Prostate gland (tissue), 2 donors: ENCODE measurements around the gene RENBP. TPM values are rescaled to one million over a fixed set of nuclear protein-coding genes. Genes with fewer than 3 reads are reported as not detected.

Experiments
- DNase-seq: peaks from one replicate; pipeline ENCODE4 v3.0.0-alpha.2; 2019; ENCODE audit warnings: low spot score
- H3K27ac ChIP-seq, 2 donors: fragments of 200-600 bp; sonication (generic); 2 replicates each; pipeline ENCODE4 v1.5.1; 2017 to 2019
- H3K27me3 ChIP-seq: fragments of 200-600 bp; sonication (generic); replicated peaks from 2 replicates; pipeline ENCODE4 v1.5.1; 2019; ENCODE audit not compliant: insufficient read depth
- H3K36me3 ChIP-seq, 2 donors: fragments of 200-600 bp; sonication (generic); 1 replicate in 1 of 2; 2 replicates in 1 of 2; pipeline versions ENCODE4 v1.5.1 to v1.8.1; 2017 to 2019
- H3K4me1 ChIP-seq: fragments of 200-600 bp; sonication (generic); replicated peaks from 2 replicates; pipeline ENCODE4 v1.5.1; 2019
- H3K4me3 ChIP-seq, 2 donors: fragments of 200-600 bp; sonication (generic); 2 replicates each; pipeline ENCODE4 v1.5.1; 2017 to 2019
- H3K9me3 ChIP-seq: fragments of 200-600 bp; sonication (generic); 2 replicates; pipeline ENCODE4 v1.5.1; 2017
- CTCF ChIP-seq, 4 experiments: fragments of 200-600 bp in 2 of 4; fragments of 450-650 bp in 2 of 4; sonication (generic) in 2 of 4; IDR thresholded peaks; 1 replicate in 3 of 4; 2 replicates in 1 of 4; pipeline ENCODE4 v1.5.1; 2016 to 2019; ENCODE audit warnings: antibody characterized with exemption in 4 of 4, mild to moderate bottlenecking in 2 of 4, moderate library complexity in 2 of 4
- POLR2A ChIP-seq: fragments of 450-650 bp; IDR thresholded peaks from one replicate; pipeline ENCODE4 v1.6.1; 2016; ENCODE audit warnings: antibody characterized with exemption, mild to moderate bottlenecking
- POLR2AphosphoS5 ChIP-seq: sonication (generic); formaldehyde crosslinking; IDR thresholded peaks from one replicate; pipeline ENCODE4 v1.6.1; 2017; ENCODE audit warnings: antibody characterized with exemption
- WGBS: methylation state at CpG from one replicate; pipeline ENCODE4 v1.1.5; 2018; 5-methylcytosine and 5-hydroxymethylcytosine counted together
- intact Hi-C: fragments of 100-400 bp; cut with DNase I; formaldehyde crosslinking; loops from one replicate; pipeline ENCODE4 v1.14.2; 2022
- total RNA-seq, 2 donors: library from RNA; depleted of rRNA; stranded (reverse); fragments of >200 nt; gene quantifications; one replicate each; pipeline ENCODE4 v1.1.0, GENCODE V29; 2016

Gene RENBP
- total RNA-seq, 2 donors from 2014 or later: 2.4 to 4.4 TPM

- no peak for DNase-seq
- no peak overlapping the region for H3K27ac ChIP-seq
- WGBS: 44% methylated on average over 12 of the region's 19 CpGs
- intact Hi-C loops: loop anchor here (5.0 kb wide), 1 partner anchor 185 kb away; the partner anchor contains the start of gene PLXNB3
- H3K4me3 ChIP-seq: no peak overlapping the region
- H3K27me3 ChIP-seq: no peaks in the 10 kb centered on the region
- H3K4me1 ChIP-seq: no peaks in the 10 kb centered on the region
- TF ChIP-seq CTCF (IDR thresholded peaks at IDR 0.05) (peak; percentile 52 to 83 (median 72)), POLR2AphosphoS5 (peak; percentile 52), POLR2A (no peak)
- H3K9me3 ChIP-seq: no peaks in the 10 kb centered on the region
- H3K36me3 ChIP-seq: no peaks in the 10 kb centered on the region
These were observed 2.7 kb upstream of the RENBP start for GRCh38 chrX:153947009-153947769.

DNA sequence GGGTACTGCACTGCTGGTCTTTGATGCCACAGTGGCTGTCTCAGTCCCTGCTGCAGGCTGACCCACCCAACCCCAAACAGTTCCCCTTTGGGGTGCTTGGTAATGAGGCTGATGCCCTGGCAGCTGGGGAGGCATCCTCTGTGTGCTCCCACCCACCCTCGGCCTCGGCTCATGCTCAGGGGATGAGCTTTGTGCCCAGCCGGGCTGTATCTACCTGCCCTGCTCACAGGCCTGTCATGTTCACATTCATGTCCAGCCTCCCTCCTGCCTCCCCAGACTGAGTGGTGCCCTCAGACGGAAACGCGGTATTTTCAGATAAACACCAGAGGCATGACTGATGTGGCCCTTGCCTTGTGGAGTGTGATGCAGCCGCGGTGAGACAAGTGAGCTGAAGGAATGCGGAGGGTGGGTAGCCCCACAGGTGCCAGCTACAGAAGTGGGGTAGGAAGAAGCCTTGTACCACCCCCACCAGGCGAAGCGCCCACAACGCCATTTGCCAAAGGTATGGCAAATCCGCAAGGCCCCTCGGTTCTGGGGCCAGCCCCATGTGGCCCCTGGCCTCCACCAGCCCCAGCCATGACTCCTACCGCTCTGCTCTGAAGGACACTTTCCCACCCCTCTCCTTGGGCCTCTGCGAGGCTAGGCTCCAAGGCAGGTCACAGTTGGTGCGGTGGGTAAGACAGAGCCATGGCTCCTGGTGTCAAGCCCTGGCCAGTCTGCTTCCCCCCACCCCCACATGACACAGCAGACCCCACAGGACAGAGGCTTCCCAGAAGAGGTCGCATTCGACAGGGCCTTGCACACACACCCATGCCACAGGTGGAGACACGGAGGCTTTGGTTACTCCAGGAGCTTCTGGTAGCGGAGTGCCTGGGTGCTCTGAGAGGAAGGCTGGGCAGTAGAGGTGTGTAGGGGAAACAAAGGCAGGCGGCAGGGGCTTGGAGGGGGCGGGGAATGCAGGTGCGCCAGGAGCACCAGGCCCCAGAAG is 1.8 kb upstream of the RENBP start:
- H3K4me1 ChIP-seq: no peaks in the 10 kb centered on the region
- no peak for TF ChIP-seq POLR2A
- no peak for TF ChIP-seq POLR2AphosphoS5
- TF ChIP-seq CTCF (IDR thresholded peaks at IDR 0.05): no peak
- H3K27me3 ChIP-seq: no peaks in the 10 kb centered on the region
- intact Hi-C loops: loop anchor here (5.0 kb wide), 1 partner anchor 184 kb away; the partner anchor contains the start of gene PLXNB3
- no peak overlapping the region for H3K27ac ChIP-seq
- H3K36me3 ChIP-seq: no peaks in the 10 kb centered on the region
- no peak for DNase-seq
- 73% methylated on average over 12 of the region's 24 CpGs for WGBS
- H3K4me3 ChIP-seq: no peak overlapping the region
- H3K9me3 ChIP-seq: no peaks in the 10 kb centered on the region

GRCh38 chrX:153944800-153945150 is 332 bp upstream of the RENBP start:
- no peak for DNase-seq
- TF ChIP-seq POLR2AphosphoS5: no peak
- TF ChIP-seq POLR2A: no peak
- TF ChIP-seq CTCF (IDR thresholded peaks at IDR 0.05): no peak
- Histone ChIP-seq H3K9me3 (no peaks in the 10 kb centered on the region), H3K4me3 (no peak overlapping the region), H3K36me3 (no peaks in the 10 kb centered on the region), H3K4me1 (no peaks in the 10 kb centered on the region), H3K27ac (no peak overlapping the region), H3K27me3 (no peaks in the 10 kb centered on the region)
- WGBS: 68% methylated on average over 6 of the region's 6 CpGs
- intact Hi-C loops: loop anchor here (5.0 kb wide), 1 partner anchor 182 kb away; the partner anchor contains the start of gene PLXNB3

DNA sequence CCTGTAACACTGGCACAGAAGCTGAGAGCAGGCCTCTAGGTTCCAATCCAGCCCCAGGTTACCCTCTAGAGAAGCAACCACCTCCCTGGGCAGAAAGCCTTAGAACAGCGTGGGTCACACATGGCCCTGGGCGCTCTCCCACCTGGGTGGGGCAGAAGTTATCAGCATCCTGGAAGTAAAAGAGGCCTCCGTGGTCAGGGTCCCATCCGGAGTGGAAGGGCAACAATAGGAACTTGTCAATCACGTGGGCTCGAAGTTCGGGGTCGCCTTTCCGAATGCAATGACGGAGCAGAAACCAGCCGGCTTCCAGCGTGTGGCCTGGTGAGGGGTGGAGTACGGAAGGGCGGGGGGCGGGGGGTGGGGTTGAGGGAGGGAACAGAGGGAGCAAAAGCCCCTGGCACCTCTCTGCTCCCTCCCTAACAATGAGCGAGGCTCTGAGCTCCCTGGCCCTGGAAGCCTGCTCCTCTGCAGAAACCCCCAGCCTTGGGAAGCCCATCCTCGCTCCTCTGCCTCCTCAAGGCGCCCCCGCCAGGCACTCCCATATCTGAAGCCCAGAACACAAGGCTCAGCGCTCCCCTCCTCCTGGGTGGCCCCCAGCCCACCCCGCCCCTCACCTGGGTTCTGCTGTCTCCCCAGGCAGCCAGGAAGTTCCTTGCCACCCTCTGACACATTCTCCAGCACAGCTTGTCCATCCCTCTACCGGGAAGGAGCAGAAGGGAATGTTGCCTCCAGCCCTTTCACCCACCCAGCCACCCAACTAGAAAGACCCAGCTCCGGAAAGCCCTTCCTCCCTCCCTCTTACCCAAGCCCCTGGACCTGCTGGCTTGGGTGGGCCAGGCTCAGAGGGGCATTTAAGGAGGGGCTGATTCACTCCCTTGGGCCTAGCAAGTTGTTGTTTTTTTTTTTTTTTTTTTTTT is 2.8 kb downstream of the RENBP start:
- Histone ChIP-seq H3K36me3 (no peaks in the 10 kb centered on the region), H3K4me1 (no peaks in the 10 kb centered on the region), H3K27ac (no peak overlapping the region), H3K4me3 (no peak overlapping the region), H3K27me3 (no peaks in the 10 kb centered on the region), H3K9me3 (no peaks in the 10 kb centered on the region)
- TF ChIP-seq CTCF (IDR thresholded peaks at IDR 0.05): no peak
- TF ChIP-seq POLR2A: no peak
- TF ChIP-seq POLR2AphosphoS5: no peak
- DNase-seq: no peak
- intact Hi-C loops: no loop called here
- 84% methylated on average over 14 of the region's 23 CpGs for WGBS
